Pancreas (tissue), 10 donors: Measurements from ENCODE around the gene EAF1. TPM values are rescaled to one million over a fixed set of nuclear protein-coding genes. Genes with fewer than 3 reads are reported as not detected.
"Not testable (repeated sequence)": the region's sequence is repeated elsewhere in the genome, so short reads cannot be mapped to it uniquely, and the experiment has no call there.

ENCODE experiments used
- ATAC-seq, 4 donors: fragments of 200-7000 bp; cut with Tn5 transposase; one replicate each; pipeline versions ENCODE4 v1.8.0 to v1.9.1; 2020; ENCODE audit warnings: mild to moderate bottlenecking in 4 of 4, moderate library complexity in 4 of 4
- DNase-seq, 6 donors: peaks; one replicate each; pipeline ENCODE4 v3.0.0-alpha.2; 2020
- FAIRE-seq: peaks from 2 replicates; lab custom pipeline; 2012; peaks lifted over from hg19 to GRCh38; lab: Jason Lieb, UNC
- H3K27ac ChIP-seq, 4 donors: fragments of 200-600 bp; sonication (generic); 1 replicate in 3 of 4; 2 replicates in 1 of 4; pipeline versions ENCODE4 v1.5.0 to v1.8.0; 2020
- H3K27me3 ChIP-seq, 4 donors: fragments of 200-600 bp; one replicate each; pipeline ENCODE4 v1.8.0; 2021
- H3K36me3 ChIP-seq, 3 donors: fragments of 200-600 bp; sonication (generic) in 1 of 3; one replicate each; pipeline versions ENCODE4 v1.5.0 to v1.8.0; 2020 to 2021
- H3K4me1 ChIP-seq, 3 donors: fragments of 200-600 bp; one replicate each; pipeline ENCODE4 v1.8.0; 2021
- H3K4me3 ChIP-seq, 4 donors: fragments of 200-600 bp; sonication (generic) in 2 of 4; one replicate each; pipeline versions ENCODE4 v1.5.0 to v1.8.0; 2020 to 2021
- H3K9me3 ChIP-seq, 4 donors: fragments of 200-600 bp; one replicate each; pipeline ENCODE4 v1.8.0; 2021
- WGBS, 2 donors: extraction: QIAGEN DNeasy Blood & Tissue Kit; methylation state at CpG; one replicate each; pipeline ENCODE4 v1.1.7; 2013; 5-methylcytosine and 5-hydroxymethylcytosine counted together
- intact Hi-C, 3 donors: fragments of 100-400 bp; cut with DNase I; formaldehyde crosslinking; loops; one replicate each; pipeline versions ENCODE4 v1.11.1 to v1.14.2; 2022
- polyA plus RNA-seq, 2 donors: library from polyadenylated mRNA; stranded (reverse); fragments of 200-250 nt; gene quantifications; one replicate each; pipeline ENCODE4 v1.2.3, GENCODE V29; 2013
- total RNA-seq, 6 donors: library from RNA; stranded (reverse); fragmentation: NEBNext Ultra II Directional in 4 of 6; extraction: Animal tissue kit (Norgen Biotek cat#: 25700) in 4 of 6; gene quantifications; one replicate each; pipeline versions ENCODE4 v1.2.1 to v1.2.4, GENCODE V29; 2021 to 2023
- TF ChIP-seq, protein P1 (sequence below), 4 donors: fragments of 200-600 bp; sonication (generic) in 3 of 4; IDR thresholded peaks; one replicate each; pipeline versions ENCODE4 v1.5.0 to v1.8.0; 2021; ENCODE audit warnings: antibody characterized with exemption in 4 of 4
- donor health status: healthy with polysubstance abuse.
- donor health status: DM: no; HTN: no; CAD: no; lungs with moderate emphysema.
- donor health status: DM: no; HTN: no; CAD: no.
- donor health status: control.
- donor health status: control.
- donor health status: Bipolar disorder and iron deficiency.
- donor health status: DM: yes; HTN: yes; CAD: no.
- donor health status: DM: no; HTN: no; CAD: no.
- donor health status: DM: no; HTN: no; CAD: no.
- donor health status: DM: yes; HTN: yes; CAD: no.

The EAF1 gene
- total and polyA plus RNA-seq, 8 donors = 2.1 to 12.0 (median 6.6) TPM

DNA sequence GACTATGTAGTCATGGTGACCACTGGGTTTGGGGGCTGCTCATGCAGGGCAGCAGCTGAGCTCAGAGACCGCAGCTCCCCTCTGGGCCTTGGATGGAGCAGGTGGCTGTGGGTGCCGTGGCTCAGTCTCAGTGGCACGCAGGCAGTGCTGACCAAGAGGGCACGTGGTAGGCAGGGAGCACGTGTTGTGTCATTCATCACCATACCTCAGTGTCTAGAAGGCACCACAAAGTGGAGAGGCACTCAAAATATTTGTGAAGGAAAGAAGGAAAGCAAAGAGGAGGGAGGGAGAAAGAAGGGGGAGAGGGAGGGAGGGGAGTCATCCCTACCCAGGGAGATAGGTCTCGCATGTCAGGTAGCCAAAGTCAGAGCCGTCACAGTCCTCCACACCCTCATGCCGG is 26.1 kb downstream of the EAF1 start:
- TF ChIP-seq, protein P1, sequence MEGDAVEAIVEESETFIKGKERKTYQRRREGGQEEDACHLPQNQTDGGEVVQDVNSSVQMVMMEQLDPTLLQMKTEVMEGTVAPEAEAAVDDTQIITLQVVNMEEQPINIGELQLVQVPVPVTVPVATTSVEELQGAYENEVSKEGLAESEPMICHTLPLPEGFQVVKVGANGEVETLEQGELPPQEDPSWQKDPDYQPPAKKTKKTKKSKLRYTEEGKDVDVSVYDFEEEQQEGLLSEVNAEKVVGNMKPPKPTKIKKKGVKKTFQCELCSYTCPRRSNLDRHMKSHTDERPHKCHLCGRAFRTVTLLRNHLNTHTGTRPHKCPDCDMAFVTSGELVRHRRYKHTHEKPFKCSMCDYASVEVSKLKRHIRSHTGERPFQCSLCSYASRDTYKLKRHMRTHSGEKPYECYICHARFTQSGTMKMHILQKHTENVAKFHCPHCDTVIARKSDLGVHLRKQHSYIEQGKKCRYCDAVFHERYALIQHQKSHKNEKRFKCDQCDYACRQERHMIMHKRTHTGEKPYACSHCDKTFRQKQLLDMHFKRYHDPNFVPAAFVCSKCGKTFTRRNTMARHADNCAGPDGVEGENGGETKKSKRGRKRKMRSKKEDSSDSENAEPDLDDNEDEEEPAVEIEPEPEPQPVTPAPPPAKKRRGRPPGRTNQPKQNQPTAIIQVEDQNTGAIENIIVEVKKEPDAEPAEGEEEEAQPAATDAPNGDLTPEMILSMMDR (IDR thresholded peaks at IDR 0.05) = no peak
- Histone ChIP-seq H3K27ac (no peak overlapping the region), H3K36me3 (no peaks in the 10 kb centered on the region), H3K27me3 (no peaks in the 10 kb centered on the region), H3K9me3 (no peaks in the 10 kb centered on the region), H3K4me3 (no peak overlapping the region), H3K4me1 (no peaks in the 10 kb centered on the region)
- ATAC-seq (no peak), DNase-seq (no peak), FAIRE-seq (no peak)
- intact Hi-C loops = no loop called here
- WGBS, 2 donors = 89 to 95% methylated on average over 8 of the region's 8 CpGs

DNA sequence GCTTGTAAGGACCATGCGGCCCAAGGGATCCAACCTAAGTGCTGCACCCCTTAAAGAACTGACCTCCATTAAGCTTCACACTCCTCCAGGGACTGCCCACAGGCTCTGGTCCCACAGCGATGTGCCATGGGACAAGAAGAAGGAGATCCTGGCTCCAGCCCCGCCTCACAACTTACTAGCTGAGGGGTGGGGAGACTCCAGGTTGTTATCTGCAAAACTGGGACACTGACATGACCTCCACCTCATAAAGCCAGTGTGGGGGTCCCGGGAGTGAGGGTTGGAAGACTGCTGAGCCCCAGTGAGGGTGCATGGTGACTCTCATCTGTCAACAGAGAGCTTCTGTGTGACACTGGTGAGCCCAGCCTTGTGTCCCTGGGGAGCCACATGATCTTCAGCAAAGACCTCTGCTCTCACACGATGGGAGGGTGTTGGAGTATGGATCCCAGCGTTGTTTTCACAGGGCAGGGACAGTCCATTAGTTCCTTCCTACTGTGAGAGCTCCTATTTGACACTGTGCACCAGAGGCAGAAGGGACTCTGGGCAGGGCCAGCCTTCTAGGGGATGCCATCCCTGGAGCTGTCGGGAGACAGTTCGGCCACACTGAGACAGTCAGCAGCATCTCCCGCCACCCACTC is 26.7 kb downstream of the EAF1 start:
- no peak for DNase-seq
- no peaks in the 10 kb centered on the region for H3K36me3 ChIP-seq
- TF ChIP-seq, protein P1 (IDR thresholded peaks at IDR 0.05) = no peak
- H3K4me1 ChIP-seq = no peaks in the 10 kb centered on the region
- no peaks in the 10 kb centered on the region for H3K27me3 ChIP-seq
- no peaks in the 10 kb centered on the region for H3K9me3 ChIP-seq
- ATAC-seq = no peak
- 77 to 82% methylated on average over 9 of the region's 9 CpGs for WGBS, 2 donors
- no peak overlapping the region for H3K27ac ChIP-seq
- FAIRE-seq = no peak
- H3K4me3 ChIP-seq = no peak overlapping the region
- intact Hi-C loops = no loop called here

DNA sequence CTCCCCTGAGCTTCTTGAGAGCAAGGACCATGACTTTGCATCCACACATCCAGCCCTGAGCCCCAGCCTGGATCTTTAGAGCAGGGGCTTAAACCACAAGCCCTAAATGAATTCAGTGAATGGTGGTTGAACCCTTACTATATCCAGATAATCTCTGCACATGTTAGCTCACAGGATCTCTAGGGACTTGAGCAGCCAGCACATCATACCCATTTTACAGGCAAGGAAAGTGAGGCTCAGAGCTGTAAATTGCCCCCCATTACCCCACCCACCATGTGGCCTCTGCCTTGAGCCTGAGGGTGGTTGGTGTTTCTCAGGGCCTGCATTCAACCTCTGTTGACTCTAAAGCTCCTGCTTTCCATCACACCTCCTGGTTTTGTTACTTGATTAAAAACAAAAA is 27.6 kb downstream of the EAF1 start:
- H3K27ac ChIP-seq = no peak overlapping the region
- DNase-seq (no peak), ATAC-seq (no peak), FAIRE-seq (no peak)
- no peaks in the 10 kb centered on the region for H3K27me3 ChIP-seq
- no peaks in the 10 kb centered on the region for H3K36me3 ChIP-seq
- TF ChIP-seq, protein P1 (IDR thresholded peaks at IDR 0.05) = no peak
- no peaks in the 10 kb centered on the region for H3K9me3 ChIP-seq
- no peak overlapping the region for H3K4me3 ChIP-seq
- no peaks in the 10 kb centered on the region for H3K4me1 ChIP-seq
- intact Hi-C loops = no loop called here

DNA sequence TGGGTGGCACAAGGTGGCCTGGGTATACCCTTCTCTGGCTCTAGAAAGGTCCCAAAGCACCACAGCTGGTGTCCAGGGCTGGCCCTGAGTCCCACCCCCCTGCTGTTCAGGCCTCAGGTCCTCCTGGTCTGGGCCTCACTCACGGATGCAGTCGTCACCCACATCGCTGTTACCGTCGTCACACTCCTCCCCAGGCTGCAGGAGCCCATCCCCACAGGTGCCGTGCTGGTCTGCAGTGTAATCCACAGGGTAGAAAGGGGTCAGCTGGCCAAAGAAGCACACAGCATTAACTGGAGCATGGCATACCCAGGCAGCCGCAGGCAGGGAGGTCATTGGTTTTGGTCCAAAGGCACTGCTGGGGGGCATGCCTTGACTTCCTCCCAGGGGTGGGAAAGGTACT is 28.4 kb downstream of the EAF1 start:
- FAIRE-seq = no peak
- no peaks in the 10 kb centered on the region for H3K9me3 ChIP-seq
- TF ChIP-seq, protein P1 (IDR thresholded peaks at IDR 0.05) = no peak
- H3K27ac ChIP-seq = no peak overlapping the region
- H3K36me3 ChIP-seq = no peaks in the 10 kb centered on the region
- ATAC-seq = no peak
- no peaks in the 10 kb centered on the region for H3K27me3 ChIP-seq
- DNase-seq = no peak
- 92 to 97% methylated on average over 7 of the region's 7 CpGs for WGBS, 2 donors
- no peaks in the 10 kb centered on the region for H3K4me1 ChIP-seq
- no peak overlapping the region for H3K4me3 ChIP-seq
- intact Hi-C loops = no loop called here

DNA sequence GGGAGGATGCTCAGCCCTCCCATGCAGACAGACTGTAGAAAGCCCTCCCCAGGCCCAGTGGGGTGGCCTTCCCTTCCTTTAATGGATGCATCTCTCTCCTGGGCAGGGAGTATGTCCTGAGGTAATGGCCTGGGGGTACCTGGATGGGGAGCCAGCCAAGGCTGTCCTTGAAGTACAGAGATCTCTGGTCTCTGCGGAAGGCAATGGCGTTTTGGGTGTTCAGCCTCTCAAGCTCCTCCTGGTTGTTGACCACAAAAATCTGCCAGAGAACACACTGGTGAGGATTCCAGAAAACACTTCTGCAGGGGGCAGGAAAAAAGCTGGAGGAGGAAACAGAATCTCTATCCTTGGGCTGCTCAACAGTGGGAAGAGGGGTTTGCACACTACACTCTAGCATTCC is 28.9 kb downstream of the EAF1 start:
- Histone ChIP-seq H3K27me3 (no peaks in the 10 kb centered on the region), H3K36me3 (no peaks in the 10 kb centered on the region), H3K27ac (no peak overlapping the region), H3K9me3 (no peaks in the 10 kb centered on the region), H3K4me1 (no peaks in the 10 kb centered on the region), H3K4me3 (no peak overlapping the region)
- intact Hi-C loops = no loop called here
- no peak for FAIRE-seq
- no peak for ATAC-seq
- TF ChIP-seq, protein P1 (IDR thresholded peaks at IDR 0.05) = no peak
- 90 to 94% methylated on average over 2 of the region's 2 CpGs for WGBS, 2 donors
- DNase-seq = no peak

DNA sequence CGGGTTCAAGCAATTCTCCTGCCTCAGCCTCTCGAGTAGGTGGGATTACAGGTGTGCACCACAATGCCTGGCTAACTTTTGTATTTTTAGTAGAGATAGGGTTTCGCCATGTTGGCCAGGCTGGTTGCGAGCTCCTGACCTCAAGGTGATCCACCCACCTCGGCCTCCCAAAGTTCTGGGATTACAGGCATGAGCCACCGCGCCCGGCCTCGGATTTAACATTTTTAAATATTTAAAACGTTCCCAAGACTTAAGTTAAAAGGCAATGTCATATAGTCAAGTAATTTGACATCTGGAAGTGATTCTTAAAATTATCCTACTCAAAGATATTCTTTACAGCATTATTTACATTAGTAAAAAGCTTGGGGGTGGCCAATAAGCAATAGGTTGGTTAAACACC is 29.5 kb downstream of the EAF1 start:
- WGBS, 2 donors = 93 to 94% methylated on average over 10 of the region's 10 CpGs
- H3K4me3 ChIP-seq, H3K27me3 ChIP-seq, intact Hi-C loops, ATAC-seq, DNase-seq, H3K27ac ChIP-seq, FAIRE-seq, H3K36me3 ChIP-seq, H3K4me1 ChIP-seq, H3K9me3 ChIP-seq: not testable (repeated sequence)
